Panc1 (cell line): ENCODE results near the gene CAPN15. TPM values are rescaled to one million over a fixed set of nuclear protein-coding genes. Genes with fewer than 3 reads are reported as not detected.

Source experiments
- ATAC-seq: fragments of 200-7000 bp; cut with Tn5 transposase; 2 replicates; pipeline ENCODE4 v1.9.1; 2020; ENCODE audit warnings: mild to moderate bottlenecking, moderate library complexity
- BruUV-seq: library from RNA; stranded (reverse); fragments of 400-500 nt; replicated peaks from 2 replicates; lab custom pipeline; 2021; lab: Mats Ljungman, UMichigan
- CTCF ChIA-PET: fragments of 300-600 bp; sonication (Branson Sonifier 250); formaldehyde crosslinking; loops from one replicate; lab custom pipeline; 2022; ENCODE audit warnings: antibody characterized with exemption; lab: Charles Lee
- POLR2A ChIA-PET: fragments of 300-600 bp; sonication (Branson Sonifier 250); formaldehyde crosslinking; loops from one replicate; lab custom pipeline; 2022; ENCODE audit warnings: antibody characterized with exemption; lab: Charles Lee
- DNase-seq: peaks from one replicate; pipeline ENCODE4 v3.0.0-alpha.2; 2010; ENCODE audit warnings: low read depth, low spot score
- H3K27ac ChIP-seq: 2 replicates; pipeline ENCODE4 v1.5.1; 2011; ENCODE audit warnings: mild to moderate bottlenecking, low read length, inconsistent platforms
- H3K27me3 ChIP-seq: fragments of 200-500 bp; sonication (Bioruptor generic); 2 replicates; pipeline ENCODE4 v1.6.0; 2014; ENCODE audit warnings: low read length, inconsistent platforms; ENCODE audit not compliant: control insufficient read depth, insufficient read depth
- H3K36me3 ChIP-seq: fragments of 200-500 bp; sonication (Bioruptor generic); 2 replicates; pipeline ENCODE4 v1.5.1; 2014; ENCODE audit warnings: inconsistent platforms, mild to moderate bottlenecking, low read length, moderate library complexity; ENCODE audit not compliant: control insufficient read depth, insufficient read depth
- H3K4me1 ChIP-seq: 2 replicates; pipeline ENCODE4 v1.5.1; 2011; ENCODE audit warnings: inconsistent platforms, mild to moderate bottlenecking, low read length, moderate library complexity; ENCODE audit not compliant: control insufficient read depth, insufficient read depth
- H3K4me3 ChIP-seq, 2 experiments: 2 replicates each; pipeline ENCODE4 v1.5.1; 2011 to 2012; ENCODE audit warnings: low read depth in 2 of 2, low read length in 2 of 2, mild to moderate bottlenecking in 2 of 2, inconsistent platforms in 1 of 2, moderate library complexity in 1 of 2
- H3K9me3 ChIP-seq: fragments of 200-500 bp; sonication (Bioruptor generic); 2 replicates; pipeline ENCODE4 v1.5.1; 2014; ENCODE audit warnings: low read depth, mild to moderate bottlenecking, inconsistent platforms, low read length, moderate library complexity; ENCODE audit not compliant: control insufficient read depth, insufficient read depth
- CTCF ChIP-seq: fragments of 450-650 bp; IDR thresholded peaks from 2 replicates; pipeline ENCODE4 v1.5.1; 2017; ENCODE audit warnings: mild to moderate bottlenecking
- POLR2AphosphoS5 ChIP-seq: IDR thresholded peaks from 2 replicates; pipeline ENCODE4 v1.6.1; 2012; ENCODE audit warnings: mild to moderate bottlenecking, low read depth, low read length, moderate library complexity
- REST ChIP-seq, 2 experiments: IDR thresholded peaks; 2 replicates each; pipeline ENCODE4 v1.6.1; 2011 to 2012; ENCODE audit warnings: low read depth in 2 of 2, control low read depth in 1 of 2, low read length in 1 of 2, mild to moderate bottlenecking in 1 of 2, moderate library complexity in 1 of 2; ENCODE audit not compliant: insufficient read depth in 1 of 2
- SIN3A ChIP-seq: IDR thresholded peaks from 2 replicates; pipeline ENCODE4 v1.6.1; 2012; ENCODE audit warnings: low read depth, mild to moderate bottlenecking, low read length, moderate library complexity, borderline replicate concordance; ENCODE audit not compliant: insufficient read depth
- TCF7L2 ChIP-seq: IDR thresholded peaks from 2 replicates; pipeline ENCODE4 v1.6.1; 2011; ENCODE audit warnings: mild to moderate bottlenecking, low read depth, low read length, inconsistent platforms
- in situ Hi-C: cut with HindIII; loops from 2 replicates; pipeline ENCODE4 v1.10.0; 2016; ENCODE audit warnings: low sequenced_read_pairs, low pct_unique_long_range_greater_than_20kb
- intact Hi-C: fragments of 100-400 bp; cut with micrococcal nuclease; formaldehyde crosslinking; loops from one replicate; pipeline ENCODE4 v1.10.0; 2022; ENCODE audit not compliant: unreplicated experiment
- total RNA-seq: library from RNA; stranded (reverse); gene quantifications from one replicate; pipeline ENCODE4 v1.2.1, GENCODE V29; 2021; ENCODE audit not compliant: unreplicated experiment

Gene CAPN15
- total RNA-seq, 1 experiment from 2014 or later: 78.5 TPM

- POLR2A ChIA-PET: no interaction called here
- peaks cover 32% of the 10 kb centered on the region for H3K4me1 ChIP-seq
- intact Hi-C loops (no loop called here), in situ Hi-C loops (no loop called here)
- no peak for TF ChIP-seq REST (IDR thresholded peaks at IDR 0.05; ENCODE audit: insufficient read depth in 1 of 2, low read depth in 2 of 2, low read length in 1 of 2)
- TF ChIP-seq TCF7L2: no peak
- no peak for TF ChIP-seq SIN3A
- no peak for TF ChIP-seq CTCF
- no peaks in the 10 kb centered on the region for H3K27me3 ChIP-seq
- H3K4me3 ChIP-seq: no peak overlapping the region
- H3K36me3 ChIP-seq: no peaks in the 10 kb centered on the region
- no peaks in the 10 kb centered on the region for H3K9me3 ChIP-seq
- DNase-seq (no peak), ATAC-seq (peak; percentile 38)
- H3K27ac ChIP-seq: no peak overlapping the region
- BruUV-seq: no TSS peak
- CTCF ChIA-PET: no interaction called here
Observed at GRCh38 chr16:559411-560203, 32.1 kb downstream of the CAPN15 start.

GRCh38 chr16:560204-560700 is 32.7 kb downstream of the CAPN15 start, which contains the start of gene PRR35:
PRR35 (plus strand) TSS chr16:560394; CDS start chr16:563295, 2,901 bp downstream.
- H3K9me3 ChIP-seq: no peaks in the 10 kb centered on the region
- in situ Hi-C loops (no loop called here), intact Hi-C loops (no loop called here)
- no TSS peak for BruUV-seq
- CTCF ChIA-PET: no interaction called here
- no peak for ATAC-seq
- TF ChIP-seq POLR2AphosphoS5 (no peak), REST (IDR thresholded peaks at IDR 0.05; ENCODE audit: insufficient read depth in 1 of 2, low read depth in 2 of 2, low read length in 1 of 2) (no peak), SIN3A (no peak), CTCF (no peak), TCF7L2 (no peak)
- no peaks in the 10 kb centered on the region for H3K27me3 ChIP-seq
- H3K4me3 ChIP-seq: peak within 1 kb of the TSS; percentile 18 to 25; a peak in 3 of 4 replicates
- peaks cover 36% of the 10 kb centered on the region for H3K4me1 ChIP-seq
- DNase-seq: no peak
- H3K27ac ChIP-seq: no peak within 1 kb of the TSS
- POLR2A ChIA-PET: no interaction called here
- no peaks in the 10 kb centered on the region for H3K36me3 ChIP-seq
